Measurements from ENCODE around the gene DOCK10.

DNA sequence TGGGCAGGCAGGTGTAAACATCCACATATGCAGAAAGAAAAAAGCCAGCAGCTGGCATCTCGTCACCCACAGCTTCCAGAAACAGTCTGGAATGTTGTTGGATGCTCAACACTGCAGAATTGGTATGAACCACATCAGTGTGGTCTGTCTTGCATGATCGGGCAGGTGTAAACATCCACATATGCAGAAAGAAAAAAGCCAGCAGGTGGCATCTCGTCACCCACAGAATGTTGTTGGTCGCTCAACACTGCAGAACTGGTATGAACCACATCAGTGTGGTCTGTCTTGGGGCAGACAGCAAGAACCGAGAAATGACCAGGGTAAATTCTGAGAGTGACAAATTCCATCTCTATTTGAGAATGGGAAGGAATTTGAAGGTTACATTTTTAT, 39.6 kb downstream of the DOCK10 start:
- TF ChIP-seq MZF1 (tag by site-specific recombination; IDR thresholded peaks at IDR 0.05; ENCODE audit: borderline replicate concordance) = no peak
- TF ChIP-seq, protein P1, sequence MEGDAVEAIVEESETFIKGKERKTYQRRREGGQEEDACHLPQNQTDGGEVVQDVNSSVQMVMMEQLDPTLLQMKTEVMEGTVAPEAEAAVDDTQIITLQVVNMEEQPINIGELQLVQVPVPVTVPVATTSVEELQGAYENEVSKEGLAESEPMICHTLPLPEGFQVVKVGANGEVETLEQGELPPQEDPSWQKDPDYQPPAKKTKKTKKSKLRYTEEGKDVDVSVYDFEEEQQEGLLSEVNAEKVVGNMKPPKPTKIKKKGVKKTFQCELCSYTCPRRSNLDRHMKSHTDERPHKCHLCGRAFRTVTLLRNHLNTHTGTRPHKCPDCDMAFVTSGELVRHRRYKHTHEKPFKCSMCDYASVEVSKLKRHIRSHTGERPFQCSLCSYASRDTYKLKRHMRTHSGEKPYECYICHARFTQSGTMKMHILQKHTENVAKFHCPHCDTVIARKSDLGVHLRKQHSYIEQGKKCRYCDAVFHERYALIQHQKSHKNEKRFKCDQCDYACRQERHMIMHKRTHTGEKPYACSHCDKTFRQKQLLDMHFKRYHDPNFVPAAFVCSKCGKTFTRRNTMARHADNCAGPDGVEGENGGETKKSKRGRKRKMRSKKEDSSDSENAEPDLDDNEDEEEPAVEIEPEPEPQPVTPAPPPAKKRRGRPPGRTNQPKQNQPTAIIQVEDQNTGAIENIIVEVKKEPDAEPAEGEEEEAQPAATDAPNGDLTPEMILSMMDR (tag by site-specific recombination; IDR thresholded peaks at IDR 0.05) = no peak
- TF ChIP-seq, protein P2, sequence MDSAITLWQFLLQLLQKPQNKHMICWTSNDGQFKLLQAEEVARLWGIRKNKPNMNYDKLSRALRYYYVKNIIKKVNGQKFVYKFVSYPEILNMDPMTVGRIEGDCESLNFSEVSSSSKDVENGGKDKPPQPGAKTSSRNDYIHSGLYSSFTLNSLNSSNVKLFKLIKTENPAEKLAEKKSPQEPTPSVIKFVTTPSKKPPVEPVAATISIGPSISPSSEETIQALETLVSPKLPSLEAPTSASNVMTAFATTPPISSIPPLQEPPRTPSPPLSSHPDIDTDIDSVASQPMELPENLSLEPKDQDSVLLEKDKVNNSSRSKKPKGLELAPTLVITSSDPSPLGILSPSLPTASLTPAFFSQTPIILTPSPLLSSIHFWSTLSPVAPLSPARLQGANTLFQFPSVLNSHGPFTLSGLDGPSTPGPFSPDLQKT (IDR thresholded peaks at IDR 0.05; ENCODE audit: borderline replicate concordance, low read depth, low read length) = no peak
- TF ChIP-seq ZNF530 (tag by site-specific recombination; IDR thresholded peaks at IDR 0.05; ENCODE audit: low read depth) = no peak
- TF ChIP-seq ZNF670 (tag by site-specific recombination; IDR thresholded peaks at IDR 0.05; ENCODE audit: low read depth) = no peak
- TF ChIP-seq ZNF174 (tag by site-specific recombination; IDR thresholded peaks at IDR 0.05) = no peak
- TF ChIP-seq ZBTB8A (tag by site-specific recombination; IDR thresholded peaks at IDR 0.05) = no peak
- TF ChIP-seq ZSCAN30 (tag by site-specific recombination; IDR thresholded peaks at IDR 0.05) = no peak
- TF ChIP-seq ZNF76 (tag by site-specific recombination; IDR thresholded peaks at IDR 0.05; ENCODE audit: borderline replicate concordance, low read depth) = no peak
- no peak for TF ChIP-seq ZNF677 (tag by site-specific recombination; IDR thresholded peaks at IDR 0.05)
- TF ChIP-seq YY1 (tag by site-specific recombination; IDR thresholded peaks at IDR 0.05) = no peak
- TF ChIP-seq ZNF169 (tag by site-specific recombination; IDR thresholded peaks at IDR 0.05) = no peak
- TF ChIP-seq, protein P3, sequence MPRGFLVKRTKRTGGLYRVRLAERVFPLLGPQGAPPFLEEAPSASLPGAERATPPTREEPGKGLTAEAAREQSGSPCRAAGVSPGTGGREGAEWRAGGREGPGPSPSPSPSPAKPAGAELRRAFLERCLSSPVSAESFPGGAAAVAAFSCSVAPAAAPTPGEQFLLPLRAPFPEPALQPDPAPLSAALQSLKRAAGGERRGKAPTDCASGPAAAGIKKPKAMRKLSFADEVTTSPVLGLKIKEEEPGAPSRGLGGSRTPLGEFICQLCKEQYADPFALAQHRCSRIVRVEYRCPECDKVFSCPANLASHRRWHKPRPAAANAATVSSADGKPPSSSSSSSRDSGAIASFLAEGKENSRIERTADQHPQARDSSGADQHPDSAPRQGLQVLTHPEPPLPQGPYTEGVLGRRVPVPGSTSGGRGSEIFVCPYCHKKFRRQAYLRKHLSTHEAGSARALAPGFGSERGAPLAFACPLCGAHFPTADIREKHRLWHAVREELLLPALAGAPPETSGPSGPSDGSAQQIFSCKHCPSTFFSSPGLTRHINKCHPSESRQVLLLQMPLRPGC (tag by site-specific recombination; IDR thresholded peaks at IDR 0.05) = no peak
- TF ChIP-seq, protein P4, sequence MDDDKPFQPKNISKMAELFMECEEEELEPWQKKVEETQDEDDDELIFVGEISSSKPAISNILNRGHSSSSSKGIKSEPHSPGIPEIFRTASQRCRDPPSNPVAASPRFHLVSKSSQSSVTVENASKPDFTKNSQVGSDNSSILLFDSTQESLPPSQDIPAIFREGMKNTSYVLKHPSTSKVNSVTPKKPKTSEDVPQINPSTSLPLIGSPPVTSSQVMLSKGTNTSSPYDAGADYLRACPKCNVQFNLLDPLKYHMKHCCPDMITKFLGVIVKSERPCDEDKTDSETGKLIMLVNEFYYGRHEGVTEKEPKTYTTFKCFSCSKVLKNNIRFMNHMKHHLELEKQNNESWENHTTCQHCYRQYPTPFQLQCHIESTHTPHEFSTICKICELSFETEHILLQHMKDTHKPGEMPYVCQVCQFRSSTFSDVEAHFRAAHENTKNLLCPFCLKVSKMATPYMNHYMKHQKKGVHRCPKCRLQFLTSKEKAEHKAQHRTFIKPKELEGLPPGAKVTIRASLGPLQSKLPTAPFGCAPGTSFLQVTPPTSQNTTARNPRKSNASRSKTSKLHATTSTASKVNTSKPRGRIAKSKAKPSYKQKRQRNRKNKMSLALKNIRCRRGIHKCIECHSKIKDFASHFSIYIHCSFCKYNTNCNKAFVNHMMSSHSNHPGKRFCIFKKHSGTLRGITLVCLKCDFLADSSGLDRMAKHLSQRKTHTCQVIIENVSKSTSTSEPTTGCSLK (tag by site-specific recombination; IDR thresholded peaks at IDR 0.05) = no peak
